Spleen (tissue), 7 donors: ENCODE measurements around the gene HDAC9.

Experiments
- POLR2A ChIP-seq, 3 donors: fragments of 450-650 bp; IDR thresholded peaks; one replicate each; pipeline ENCODE4 v1.5.1; 2017; ENCODE audit warnings: antibody characterized with exemption in 3 of 3, mild to moderate bottlenecking in 1 of 3
- POLR2AphosphoS5 ChIP-seq, 3 donors: sonication (generic); formaldehyde crosslinking; IDR thresholded peaks; one replicate each; pipeline ENCODE4 v1.5.1; 2017; ENCODE audit warnings: antibody characterized with exemption in 3 of 3
- TF ChIP-seq, protein P1 (sequence below), 11 experiments: fragments of 200-600 bp in 7 of 11; fragments of 450-650 bp in 4 of 11; sonication (generic) in 4 of 11; IDR thresholded peaks in 8 of 11; conservative IDR thresholded peaks in 3 of 11; 1 replicate in 7 of 11; 2 replicates in 4 of 11; pipeline versions ENCODE4 v1.4.0 to v1.8.0; 2016 to 2021; ENCODE audit warnings: antibody characterized with exemption in 11 of 11, inconsistent platforms in 4 of 11, mild to moderate bottlenecking in 1 of 11
- donor health status: DM: no; HTN: no; CAD: no; lungs with moderate emphysema.
- donor health status: DM: no; HTN: no; CAD: no.
- donor health status: DM: no; HTN: no; CAD: no.

DNA sequence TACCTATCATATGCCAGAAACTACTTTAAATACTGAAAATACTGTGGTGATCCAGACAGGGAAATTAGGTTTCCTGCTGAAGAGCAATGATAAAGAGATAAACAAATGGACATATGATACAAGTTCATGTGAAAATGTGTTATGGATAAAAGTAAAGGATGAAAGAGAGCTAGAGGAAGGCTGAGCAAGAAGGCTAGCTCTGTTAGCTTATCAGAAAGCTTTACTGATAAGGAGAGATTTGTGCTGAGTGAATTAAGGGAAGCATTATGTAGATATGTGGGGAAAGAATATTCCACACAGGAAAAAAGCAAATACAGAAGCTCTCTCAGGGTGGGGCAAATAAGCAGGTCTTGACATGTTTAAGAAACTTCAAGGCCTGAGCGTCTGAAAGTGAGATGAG is 308.4 kb downstream of the HDAC9 start:
- TF ChIP-seq, protein P1, sequence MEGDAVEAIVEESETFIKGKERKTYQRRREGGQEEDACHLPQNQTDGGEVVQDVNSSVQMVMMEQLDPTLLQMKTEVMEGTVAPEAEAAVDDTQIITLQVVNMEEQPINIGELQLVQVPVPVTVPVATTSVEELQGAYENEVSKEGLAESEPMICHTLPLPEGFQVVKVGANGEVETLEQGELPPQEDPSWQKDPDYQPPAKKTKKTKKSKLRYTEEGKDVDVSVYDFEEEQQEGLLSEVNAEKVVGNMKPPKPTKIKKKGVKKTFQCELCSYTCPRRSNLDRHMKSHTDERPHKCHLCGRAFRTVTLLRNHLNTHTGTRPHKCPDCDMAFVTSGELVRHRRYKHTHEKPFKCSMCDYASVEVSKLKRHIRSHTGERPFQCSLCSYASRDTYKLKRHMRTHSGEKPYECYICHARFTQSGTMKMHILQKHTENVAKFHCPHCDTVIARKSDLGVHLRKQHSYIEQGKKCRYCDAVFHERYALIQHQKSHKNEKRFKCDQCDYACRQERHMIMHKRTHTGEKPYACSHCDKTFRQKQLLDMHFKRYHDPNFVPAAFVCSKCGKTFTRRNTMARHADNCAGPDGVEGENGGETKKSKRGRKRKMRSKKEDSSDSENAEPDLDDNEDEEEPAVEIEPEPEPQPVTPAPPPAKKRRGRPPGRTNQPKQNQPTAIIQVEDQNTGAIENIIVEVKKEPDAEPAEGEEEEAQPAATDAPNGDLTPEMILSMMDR (IDR thresholded peaks at IDR 0.05 in 8 of 11, conservative IDR thresholded peaks at IDR 0.05 in 3 of 11): no peak
- no peak for TF ChIP-seq POLR2A (IDR thresholded peaks at IDR 0.05)
- no peak for TF ChIP-seq POLR2AphosphoS5 (IDR thresholded peaks at IDR 0.05)
